GM19023 (cell line): ENCODE results near the gene PLAGL1.
"Not testable (repeated sequence)": the region's sequence is repeated elsewhere in the genome, so short reads cannot be mapped to it uniquely, and the experiment has no call there.

ENCODE experiments used
- ATAC-seq: cut with Tn5 transposase; IDR thresholded peaks from one replicate; pipeline ENCODE4 v1.9.1; 2021; ENCODE audit warnings: mild to moderate bottlenecking, moderate library complexity; ENCODE audit not compliant: unreplicated experiment

Gene PLAGL1

GRCh38 chr6:144008120-144008811, at the start of gene PLAGL1:
TSS of gene PLAGL1 (minus strand) at chr6:144008259. CDS start at chr6:143948136, 60,123 bp downstream.
- ATAC-seq, result peak; percentile 74

DNA sequence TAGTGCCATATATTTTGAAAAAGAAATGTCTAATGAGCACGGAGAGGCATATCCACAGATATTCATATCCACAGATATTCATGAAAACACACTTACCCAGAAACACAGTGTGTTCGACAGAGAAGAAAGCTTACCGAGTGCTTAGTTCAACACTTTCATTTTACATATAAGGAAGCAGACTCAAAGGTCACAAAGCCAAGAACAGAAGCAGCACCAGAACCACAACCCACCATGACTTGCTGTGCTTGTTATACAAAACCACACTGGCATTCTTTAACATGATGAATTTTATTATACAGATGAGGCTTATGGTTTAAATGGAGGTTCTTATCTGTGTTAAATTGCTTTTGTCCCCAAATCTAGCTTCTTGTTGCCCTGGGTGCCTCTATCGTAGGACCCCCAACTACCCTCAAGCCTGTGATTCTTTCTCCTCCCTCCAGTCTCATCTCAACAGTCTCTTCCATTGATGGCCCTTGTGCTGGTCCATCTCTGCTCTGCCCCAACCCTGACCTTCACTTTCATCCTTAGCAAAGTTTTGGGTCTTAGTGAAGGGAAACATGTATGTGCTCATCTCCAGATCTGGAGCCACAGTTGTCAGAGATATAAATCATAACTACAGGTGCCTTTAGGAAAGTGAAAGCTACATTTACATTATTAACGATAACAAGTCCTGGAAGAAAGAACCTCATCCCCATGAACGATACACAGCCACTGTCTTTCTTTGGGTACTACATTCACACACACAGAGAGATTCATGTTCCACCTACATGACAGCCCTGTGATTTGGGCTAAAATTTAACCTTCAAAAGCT, 47.3 kb upstream of the PLAGL1 start:
- peak; percentile 93 for ATAC-seq

DNA sequence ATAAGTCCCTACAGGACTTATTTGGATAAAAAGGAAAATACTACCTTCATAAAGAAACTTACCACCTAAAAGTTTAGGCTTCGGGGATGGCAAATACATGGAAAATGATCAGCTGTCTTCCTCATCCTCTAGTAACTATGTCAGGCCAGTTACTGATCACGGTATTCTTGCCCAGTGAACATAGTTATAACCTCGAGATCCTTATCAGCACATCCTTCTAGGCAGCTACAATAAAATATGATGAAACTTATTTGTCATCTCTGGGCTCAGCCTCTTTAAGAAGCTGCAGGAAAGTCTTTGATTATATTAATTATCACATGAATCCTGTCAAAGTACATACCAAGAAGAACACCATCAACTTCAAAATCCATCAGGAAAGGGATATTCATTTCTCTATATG, 45.5 kb upstream of the PLAGL1 start:
- no peak for ATAC-seq

- no peak for ATAC-seq
These were observed 44.4 kb upstream of the PLAGL1 start for GRCh38 chr6:144052488-144052887.

- ATAC-seq, result no peak
These were observed 41.3 kb upstream of the PLAGL1 start for GRCh38 chr6:144049386-144049785.

DNA sequence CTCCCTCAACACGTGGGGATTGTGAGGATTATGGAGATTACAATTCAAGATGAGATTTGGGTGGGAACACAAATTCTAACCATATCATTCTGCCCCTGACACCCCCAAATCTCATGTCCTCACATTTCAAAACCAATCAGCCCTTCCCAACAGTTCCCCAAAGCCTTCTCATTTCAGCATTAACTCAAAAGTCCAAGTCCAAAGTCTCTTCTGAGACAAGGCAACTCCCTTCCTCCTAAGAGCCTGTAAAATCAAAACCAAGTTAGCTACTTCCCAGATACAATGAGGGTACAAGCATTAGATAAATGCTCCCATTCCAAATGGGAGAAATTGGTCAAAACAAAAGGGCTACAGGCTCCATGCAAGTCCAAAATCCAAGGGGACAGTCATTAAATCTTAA, 39.6 kb upstream of the PLAGL1 start:
- ATAC-seq, result no peak

DNA sequence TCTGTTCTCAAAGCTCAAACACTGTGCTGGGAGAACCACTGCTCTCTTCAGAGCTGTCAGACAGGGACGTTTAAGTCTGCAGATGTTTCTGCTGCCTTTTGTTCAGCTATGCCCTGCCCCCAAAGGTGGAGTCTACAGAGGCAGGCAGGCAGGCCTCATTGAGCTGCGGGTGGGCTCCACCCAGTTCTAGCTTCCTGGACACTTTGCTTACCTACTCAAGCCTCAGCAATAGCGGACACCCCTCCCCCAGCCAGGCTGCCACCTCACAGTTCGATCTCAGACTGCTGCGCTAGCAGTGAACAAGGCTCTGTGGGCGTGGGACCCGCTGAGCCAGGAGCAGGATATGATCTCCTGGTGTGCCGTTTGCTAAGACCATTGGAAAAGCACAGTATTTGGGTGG, 38.6 kb upstream of the PLAGL1 start:
- not testable (repeated sequence) for ATAC-seq

GRCh38 chr6:144044989-144045388, 36.9 kb upstream of the PLAGL1 start:
- not testable (repeated sequence) for ATAC-seq

GRCh38 chr6:144036835-144037195, 28.8 kb upstream of the PLAGL1 start:
- ATAC-seq, result no peak

- ATAC-seq, result peak; percentile 80
These were observed 28.2 kb upstream of the PLAGL1 start for GRCh38 chr6:144036064-144036834.

- no peak for ATAC-seq
These were observed 27.4 kb upstream of the PLAGL1 start for GRCh38 chr6:144035416-144035815.

DNA sequence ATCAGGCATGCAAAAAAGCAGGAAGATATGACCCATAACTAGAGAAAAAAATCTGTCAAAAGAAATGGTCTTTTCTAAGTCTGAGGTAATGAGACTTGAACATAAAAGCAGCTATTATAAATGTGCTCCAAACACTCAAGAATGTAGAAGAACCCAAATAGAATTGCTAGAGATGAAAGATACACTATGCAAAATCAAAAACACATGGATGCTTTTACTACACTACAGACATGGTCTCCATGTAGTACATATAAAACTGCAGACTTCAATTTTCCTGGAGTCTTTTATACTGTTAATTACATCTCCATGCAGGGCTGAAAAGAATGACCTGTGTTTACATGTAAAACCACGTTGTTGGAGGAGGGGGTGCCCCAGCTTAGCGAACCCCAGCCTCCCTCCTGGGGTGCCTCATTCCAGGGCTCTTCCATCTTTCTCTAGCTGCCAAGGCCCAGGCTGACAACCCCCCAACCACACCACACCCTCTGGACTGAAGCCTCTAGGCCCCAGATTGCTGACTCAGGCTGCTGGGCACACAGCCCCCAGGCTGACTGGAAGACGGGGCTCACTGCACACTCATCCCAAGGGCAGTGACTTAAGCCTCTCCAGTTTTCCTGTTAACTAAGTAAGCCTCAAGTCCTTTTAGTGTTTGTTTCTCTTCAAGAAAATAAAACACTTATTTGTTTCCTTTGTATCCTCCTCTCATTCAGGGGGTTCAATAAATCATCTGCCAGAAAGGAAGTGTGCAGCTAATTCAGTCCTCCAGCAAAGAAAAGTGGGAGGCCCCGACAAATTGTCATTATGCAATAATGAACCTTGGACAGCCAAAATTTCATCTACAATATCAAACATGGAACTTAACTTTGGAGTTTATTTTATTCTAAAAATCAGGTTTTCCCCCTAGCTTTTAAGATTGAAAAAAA, 26.0 kb upstream of the PLAGL1 start:
- ATAC-seq, result no peak

DNA sequence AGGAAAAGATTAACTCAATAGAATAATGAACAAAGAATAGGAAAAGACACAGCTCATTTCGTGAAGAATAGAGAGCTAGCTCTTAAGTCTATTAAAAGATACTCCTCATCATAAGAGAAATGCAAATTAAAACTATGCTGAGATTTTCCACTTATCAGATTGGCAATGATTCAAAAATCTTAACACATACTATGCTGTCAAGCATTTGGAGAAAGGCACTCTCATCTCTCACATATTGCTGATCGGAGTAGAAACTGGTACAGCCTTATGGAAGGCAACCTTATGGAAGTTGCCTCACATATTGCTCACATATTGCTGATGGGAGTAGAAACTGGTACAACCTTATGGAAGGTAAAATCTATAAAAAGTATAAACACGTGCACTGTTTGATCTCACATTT, 21.4 kb upstream of the PLAGL1 start:
- no peak for ATAC-seq

DNA sequence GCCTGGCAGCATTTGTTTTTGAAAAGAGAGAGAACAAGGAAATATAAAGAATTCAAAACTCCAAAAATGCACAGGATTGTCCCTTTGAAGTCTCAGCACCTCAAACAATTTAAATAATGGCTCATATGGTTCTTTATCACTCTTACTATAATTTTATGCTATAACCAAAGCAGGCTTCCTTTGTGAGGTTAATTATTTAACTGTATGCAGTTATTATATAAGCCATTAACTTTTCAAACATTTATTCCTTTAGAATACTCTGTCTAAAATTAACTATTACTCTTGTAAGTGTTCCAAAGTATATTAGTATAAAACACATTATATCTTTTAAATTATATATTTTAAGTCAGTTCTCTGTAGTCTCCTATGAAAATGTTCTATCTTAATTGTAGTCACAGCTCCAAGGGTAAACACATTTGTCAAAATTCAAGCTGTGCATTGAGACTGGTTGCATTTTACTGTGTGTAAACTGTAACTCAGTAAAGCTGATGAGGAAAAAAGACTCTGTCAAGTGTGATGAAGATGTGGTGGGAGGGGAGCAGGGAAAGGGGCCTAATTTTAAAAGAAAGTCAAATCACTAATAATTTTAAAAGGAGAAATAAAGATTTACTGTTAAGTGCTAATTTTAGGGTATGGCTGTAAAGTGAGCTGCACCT, 20.0 kb upstream of the PLAGL1 start:
- no peak for ATAC-seq

GRCh38 chr6:144023216-144023615, 15.2 kb upstream of the PLAGL1 start:
- no peak for ATAC-seq

GRCh38 chr6:144019929-144020328, 11.9 kb upstream of the PLAGL1 start:
- no peak for ATAC-seq

- ATAC-seq, result no peak
These were observed 9.4 kb upstream of the PLAGL1 start for GRCh38 chr6:144017166-144018094.

DNA sequence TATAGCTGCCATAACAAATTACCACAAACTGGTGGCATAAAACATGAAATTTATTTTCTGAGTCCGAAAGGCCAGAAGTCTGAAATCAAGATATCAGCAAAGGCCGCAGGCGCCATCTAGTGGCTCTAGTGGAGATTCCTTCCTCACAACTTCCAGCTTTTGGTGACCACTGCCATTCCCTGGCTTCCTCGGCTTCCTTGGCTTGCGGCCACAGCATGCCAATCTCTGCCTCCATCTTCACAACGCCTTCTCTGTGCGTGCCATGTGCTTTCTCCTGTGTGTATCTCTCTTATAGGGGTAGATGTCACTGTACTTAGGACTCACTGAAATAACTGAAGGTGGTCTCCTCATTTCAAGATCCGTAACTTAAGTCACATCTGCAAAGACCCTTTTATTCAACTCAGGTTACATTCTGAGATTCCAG, 5.4 kb upstream of the PLAGL1 start:
- no peak for ATAC-seq

GRCh38 chr6:144012534-144012933, 4.5 kb upstream of the PLAGL1 start:
- no peak for ATAC-seq
